Stimulated activated CD4-positive, alpha-beta T cell treated with anti-CD3 and anti-CD28 coated beads, Interleukin-15, amount 100 ng/mL, for 1 hour (primary cell): ENCODE results near the gene MOB3A.
"Not testable (repeated sequence)": the region's sequence is repeated elsewhere in the genome, so short reads cannot be mapped to it uniquely, and the experiment has no call there.

Source experiments
- DNase-seq, 2 donors: peaks; one replicate each; pipeline ENCODE4 v3.0.0-alpha.2; 2020; ENCODE audit warnings: low read depth in 1 of 2, low spot score in 1 of 2

The MOB3A gene

GRCh38 chr19:2096034-2096479 lies at the start of gene MOB3A:
MOB3A (minus strand) TSS chr19:2096326; CDS start chr19:2078560, 17,766 bp downstream.
- peak in 1 of 2 donors; percentile 81 for DNase-seq

GRCh38 chr19:2145831-2146241 lies 49.7 kb upstream of the MOB3A start:
- DNase-seq: no peak

- no peak for DNase-seq
These were observed 48.1 kb upstream of the MOB3A start for GRCh38 chr19:2144190-2144589.

DNA sequence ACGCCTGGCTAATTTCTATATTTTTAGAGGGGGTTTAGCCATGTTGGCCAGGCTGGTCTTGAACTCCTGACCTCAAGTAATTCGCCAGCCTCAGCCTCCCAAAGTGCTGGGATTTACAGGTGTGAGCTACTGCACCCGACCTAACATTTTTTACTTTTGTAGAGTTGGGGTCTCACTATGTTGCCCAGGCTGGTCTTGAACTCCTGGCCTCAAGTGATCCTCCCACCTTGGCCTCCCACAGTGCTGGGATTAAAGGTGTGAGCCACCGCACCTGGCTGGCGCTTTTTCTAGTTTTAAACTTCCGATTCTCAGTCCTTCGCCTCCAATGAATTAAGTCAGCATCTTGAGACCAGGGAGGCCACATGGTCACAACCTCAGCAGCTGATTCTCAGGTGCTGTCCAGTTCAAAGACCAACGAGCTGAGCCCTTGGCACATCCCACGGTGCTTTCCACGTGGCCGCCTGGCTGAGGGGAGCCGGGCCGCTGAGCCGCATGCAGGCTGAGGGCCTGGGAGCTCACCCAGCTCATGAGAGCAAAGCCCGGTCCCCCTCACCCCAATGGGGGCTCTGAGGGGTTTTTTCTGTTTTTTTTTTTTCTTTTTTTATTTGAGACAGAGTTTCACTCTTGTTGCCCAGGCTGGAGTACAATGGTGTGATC lies 46.2 kb upstream of the MOB3A start:
- DNase-seq: no peak

DNA sequence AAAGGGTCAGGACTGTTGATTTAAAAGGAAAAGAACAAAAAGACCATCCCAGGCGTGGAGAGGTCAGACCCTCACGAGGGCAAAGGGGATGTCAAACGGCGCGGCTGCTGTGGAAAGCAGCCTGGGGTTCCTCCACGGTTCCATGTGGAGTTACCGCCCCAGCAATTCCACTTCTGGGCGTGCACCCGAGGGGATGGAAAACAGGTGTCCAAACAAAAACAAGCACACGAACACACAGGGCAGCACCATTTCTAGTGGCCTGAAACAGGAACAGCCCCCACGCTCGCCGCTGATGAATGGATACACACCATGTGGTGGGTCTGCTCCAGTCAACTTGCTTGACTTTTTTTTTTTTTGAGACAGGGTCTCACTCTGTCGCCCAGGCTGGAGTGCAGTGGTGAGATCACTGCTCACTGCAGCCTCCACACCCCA lies 44.0 kb upstream of the MOB3A start:
- no peak for DNase-seq

DNA sequence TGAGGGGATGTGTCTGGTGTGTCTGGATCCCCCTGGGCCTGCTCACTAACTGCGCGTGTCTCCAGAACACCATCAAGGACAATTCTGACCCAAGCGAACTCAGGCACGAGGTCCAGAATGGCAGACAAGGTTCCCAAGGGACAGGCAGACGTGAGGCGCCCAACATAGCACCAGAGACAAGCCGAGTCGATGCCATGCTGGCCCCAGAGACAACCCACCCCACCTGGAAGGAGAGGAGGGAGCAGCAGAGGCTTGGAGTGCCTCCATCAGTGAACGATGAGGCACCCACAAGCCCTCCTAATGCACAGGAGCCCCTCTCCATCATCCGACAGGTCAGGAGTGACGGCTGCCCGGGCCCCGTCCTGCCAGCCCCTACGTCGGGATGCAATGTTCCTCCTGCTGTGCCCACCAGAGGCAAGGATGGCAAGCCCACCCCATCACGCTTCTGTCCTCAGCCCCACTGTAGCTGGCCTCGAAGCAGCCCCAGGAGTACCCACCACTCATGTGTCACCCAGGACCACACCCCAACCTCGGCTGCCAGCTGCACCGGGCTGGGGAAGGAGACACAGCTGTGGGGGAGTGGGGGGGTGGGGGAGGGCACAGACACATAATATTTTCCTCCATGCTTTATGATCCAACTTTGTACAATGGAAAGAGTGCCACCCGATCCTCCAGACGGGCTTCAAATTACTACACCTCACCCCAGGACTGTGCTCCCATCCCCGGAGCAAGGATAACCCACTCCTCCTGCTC lies 43.4 kb upstream of the MOB3A start:
- no peak for DNase-seq

DNA sequence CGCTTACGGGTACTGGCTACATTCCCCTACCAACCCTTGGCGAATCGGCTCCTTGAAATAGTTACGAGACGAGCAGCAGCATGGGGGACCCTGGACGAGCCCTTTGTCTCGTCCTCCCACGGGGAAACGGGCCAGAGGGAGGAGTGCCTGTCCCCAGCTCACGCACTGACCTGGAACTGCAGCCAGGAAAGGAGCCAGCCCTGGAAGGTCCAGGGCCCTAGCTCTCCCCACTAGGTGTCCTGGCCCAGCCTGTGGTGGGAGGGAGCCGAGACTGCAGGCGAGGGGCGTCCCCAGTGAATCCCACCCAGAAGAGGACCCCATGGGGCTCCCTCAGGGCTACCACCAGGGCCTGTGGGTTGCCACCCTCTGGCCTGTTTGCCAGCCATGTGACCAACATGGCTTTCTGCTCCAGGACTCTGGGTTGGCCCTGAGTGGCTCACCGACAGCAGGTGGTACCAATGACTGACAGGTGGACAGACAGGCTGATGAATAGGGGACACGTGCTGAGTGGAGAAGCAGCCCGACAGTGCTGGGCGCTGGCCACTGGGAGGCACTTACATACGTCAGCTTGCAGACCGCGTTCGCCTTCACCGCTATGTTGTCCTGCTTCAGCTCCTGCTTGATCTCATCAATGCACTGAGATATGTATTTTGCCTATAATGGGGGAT lies 42.1 kb upstream of the MOB3A start:
- no peak for DNase-seq

DNA sequence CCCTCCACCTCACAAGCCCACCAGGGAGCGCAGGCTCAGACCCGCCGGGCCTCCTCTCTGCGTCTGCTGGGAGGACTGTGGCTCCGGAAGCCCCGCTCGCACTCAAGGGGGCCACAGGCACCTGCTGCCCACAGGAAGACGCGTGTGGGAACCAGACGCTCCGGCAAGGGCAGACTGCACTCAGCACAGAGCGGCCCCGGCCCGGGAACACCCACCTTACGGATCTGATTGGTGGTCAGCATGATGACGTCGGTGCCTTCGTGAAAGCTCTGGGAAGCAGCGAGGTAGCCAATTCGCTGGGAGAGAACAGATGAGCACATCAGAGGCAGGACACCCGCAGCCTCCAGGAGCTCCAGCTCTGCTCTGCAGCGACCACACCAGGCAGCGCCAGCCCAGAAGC lies 40.7 kb upstream of the MOB3A start:
- no peak for DNase-seq

DNA sequence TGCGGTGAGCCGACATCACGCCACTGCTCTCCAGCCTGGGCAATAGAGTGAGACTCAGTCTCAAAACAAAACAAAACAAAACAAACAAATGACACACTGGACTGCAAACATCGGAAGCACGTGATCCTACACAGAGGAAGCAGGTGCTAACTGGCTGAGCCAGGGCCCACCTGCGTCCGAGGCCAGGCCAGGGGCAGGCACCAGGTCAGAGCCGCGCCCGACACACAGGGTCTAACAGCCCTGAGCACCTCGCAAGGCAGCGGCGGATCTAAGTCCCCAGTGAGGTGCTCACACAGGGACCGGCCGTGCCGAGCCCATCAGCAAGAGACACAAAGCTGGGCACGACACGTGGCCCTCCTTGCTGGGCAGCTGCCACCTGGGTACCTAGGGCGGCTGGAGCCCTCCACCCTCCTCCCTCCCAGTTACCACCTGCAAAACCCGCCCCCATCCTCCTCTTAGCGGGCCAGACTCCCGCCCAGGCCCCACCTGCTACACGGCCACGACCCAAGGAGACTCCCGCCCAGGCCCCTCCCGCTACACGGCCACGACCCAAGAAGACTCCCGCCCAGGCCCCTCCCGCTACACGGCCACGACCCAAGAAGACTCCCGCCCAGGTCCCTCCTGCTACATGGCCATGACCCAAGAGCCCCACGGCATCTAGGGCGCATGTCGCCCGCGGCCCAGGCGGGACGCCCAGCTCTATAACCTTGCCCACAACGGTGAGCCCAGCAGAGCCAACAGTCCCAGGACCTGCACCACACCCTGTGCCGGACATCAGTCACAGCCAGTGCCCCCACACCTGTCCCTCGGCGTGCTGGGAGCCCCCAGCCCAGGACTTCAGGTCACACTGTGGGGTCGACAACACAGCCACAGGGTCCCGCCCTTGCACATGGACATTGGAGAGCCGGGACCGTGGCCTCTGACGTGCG lies 39.6 kb upstream of the MOB3A start:
- DNase-seq: no peak

DNA sequence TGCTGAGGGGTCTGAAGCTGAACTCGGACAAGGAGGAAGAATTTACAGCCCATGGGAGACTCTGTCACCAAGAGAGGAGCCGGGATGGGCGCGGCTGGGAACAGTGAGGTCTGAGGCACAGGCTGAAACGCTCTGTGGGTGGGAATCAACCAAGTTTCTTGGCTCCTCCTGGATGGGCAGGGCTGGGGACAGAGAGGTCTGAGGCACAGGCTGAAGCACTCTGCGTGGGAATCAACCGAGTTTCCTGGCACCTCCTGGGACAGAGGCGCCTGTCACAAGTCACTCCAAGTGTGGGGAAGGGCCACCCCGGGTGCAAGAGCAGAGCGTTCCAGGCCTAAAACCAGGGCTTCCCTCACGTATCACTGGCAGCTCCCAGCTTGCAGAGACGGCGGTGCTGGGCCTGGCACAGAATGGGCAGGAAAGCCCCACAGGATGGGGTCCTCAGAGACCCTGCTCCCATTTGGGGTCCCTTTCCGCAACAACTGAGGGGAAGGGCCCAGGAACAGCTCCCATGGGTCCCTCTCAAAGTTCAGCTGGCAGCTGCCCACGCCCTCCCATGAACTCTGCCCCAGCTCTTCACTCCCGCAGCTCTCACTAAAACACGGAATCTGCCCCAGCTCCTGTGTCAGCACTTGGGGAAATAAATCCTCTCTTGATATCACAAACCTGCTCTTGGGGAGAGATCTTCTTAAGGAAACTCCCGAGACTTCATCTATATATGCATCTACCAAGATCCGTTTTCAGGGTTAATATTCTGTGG lies 36.8 kb upstream of the MOB3A start:
- no peak for DNase-seq

- DNase-seq: no peak
These were observed 36.1 kb upstream of the MOB3A start for GRCh38 chr19:2132191-2132590.

DNA sequence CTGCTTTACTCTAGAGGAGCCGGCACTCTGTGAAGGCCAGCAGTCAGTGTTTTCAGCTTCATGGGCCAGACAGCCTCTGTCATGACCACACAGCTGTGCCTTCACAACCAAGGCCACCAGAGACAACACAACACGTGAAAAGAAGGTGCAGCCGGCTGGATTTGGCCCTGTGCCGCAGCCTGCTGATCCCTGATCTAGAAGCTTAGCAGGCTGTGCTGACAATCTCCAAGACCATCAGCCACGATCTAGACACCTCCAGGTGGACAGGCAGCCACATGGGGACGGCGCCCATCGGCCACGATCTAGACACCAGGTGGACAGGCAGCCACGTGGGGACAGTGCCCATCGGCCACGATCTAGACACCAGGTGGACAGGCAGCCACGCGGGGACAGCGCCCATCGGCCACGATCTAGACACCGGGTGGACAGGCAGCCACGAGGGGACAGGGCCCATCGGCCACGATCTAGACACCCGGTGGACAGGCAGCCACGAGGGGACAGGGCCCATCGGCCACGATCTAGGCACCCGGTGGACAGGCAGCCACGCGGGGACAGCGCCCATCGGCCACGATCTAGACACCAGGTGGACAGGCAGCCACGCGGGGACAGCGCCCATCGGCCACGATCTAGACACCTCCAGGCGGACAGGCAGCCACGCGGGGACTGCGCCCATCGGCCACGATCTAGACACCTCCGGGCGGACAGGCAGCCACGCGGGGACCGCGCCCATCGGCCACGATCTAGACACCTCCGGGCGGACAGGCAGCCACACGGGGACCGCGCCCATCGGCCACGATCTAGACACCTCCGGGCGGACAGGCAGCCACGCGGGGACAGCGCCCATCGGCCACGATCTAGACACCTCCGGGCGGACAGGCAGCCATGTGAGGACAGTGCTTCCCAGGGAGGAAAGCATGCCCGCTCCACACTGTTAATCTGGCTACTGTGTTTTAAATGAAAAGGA lies 35.2 kb upstream of the MOB3A start:
- DNase-seq: not testable (repeated sequence)

- no peak for DNase-seq
These were observed 34.0 kb upstream of the MOB3A start for GRCh38 chr19:2129892-2130770.

- DNase-seq: no peak
These were observed 33.4 kb upstream of the MOB3A start for GRCh38 chr19:2129486-2129885.

DNA sequence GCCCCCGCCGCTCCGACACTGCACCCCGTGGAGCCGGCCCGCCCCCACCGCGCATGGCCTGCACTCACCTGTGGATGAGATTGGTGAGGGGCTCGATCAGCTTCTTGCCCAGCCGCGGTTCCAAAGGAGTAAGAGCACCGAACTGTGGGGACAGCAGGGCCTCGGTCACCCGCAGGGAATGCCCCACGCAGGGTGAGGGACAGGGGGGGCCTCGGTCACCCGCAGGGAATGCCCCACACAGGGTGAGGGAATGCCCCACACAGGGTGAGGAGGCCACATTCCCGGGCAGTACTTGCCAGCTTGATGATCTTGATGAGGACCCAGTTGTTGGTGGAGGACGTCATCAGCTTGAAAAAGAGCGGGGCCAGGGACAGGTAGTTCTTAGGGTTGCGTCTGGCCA lies 32.9 kb upstream of the MOB3A start:
- DNase-seq: no peak

DNA sequence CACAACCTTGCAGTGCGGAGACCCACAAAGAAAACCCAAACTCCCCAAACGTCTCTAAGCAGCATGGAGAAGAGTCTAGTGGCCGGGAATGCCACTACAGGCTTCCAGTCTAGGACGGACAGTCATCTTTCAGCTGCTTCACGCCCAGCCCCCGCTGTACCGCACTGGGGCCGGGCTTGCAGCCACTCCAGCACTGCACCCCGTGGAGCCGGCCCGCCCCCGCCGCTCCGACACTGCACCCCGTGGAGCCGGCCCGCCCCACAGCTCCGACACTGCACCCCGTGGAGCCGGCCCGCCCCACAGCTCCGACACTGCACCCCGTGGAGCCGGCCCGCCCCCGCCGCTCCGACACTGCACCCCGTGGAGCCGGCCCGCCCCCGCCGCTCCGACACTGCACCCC lies 32.1 kb upstream of the MOB3A start:
- DNase-seq: not testable (repeated sequence)

DNA sequence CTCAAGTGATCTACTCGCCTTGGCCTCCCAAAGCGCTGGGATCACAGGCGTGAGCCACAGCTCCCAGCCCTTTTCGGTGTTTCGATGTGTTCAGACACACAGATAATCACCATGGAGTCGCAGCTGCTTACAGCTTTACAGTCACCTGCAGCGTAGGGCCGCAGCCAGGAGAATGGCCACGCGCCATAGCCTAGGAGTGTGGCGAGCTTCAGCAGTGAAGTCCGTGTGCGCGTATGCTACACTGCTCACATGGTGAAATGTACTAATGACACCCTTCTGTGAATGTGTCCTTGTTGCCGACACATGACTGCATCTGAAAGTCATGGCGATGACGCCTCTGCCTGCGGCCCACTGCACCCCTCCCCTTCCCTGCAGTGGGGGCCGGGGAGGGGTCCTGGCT lies 31.6 kb upstream of the MOB3A start:
- DNase-seq: no peak

GRCh38 chr19:2126879-2127518 lies 30.9 kb upstream of the MOB3A start:
- DNase-seq: no peak
